GM18867 (cell line): ENCODE measurements around the gene GRIK4.

Experiments used
- ATAC-seq: cut with Tn5 transposase; IDR thresholded peaks from one replicate; pipeline ENCODE4 v1.9.1; 2021; ENCODE audit warnings: mild to moderate bottlenecking, moderate library complexity; ENCODE audit not compliant: unreplicated experiment

The GRIK4 gene

DNA sequence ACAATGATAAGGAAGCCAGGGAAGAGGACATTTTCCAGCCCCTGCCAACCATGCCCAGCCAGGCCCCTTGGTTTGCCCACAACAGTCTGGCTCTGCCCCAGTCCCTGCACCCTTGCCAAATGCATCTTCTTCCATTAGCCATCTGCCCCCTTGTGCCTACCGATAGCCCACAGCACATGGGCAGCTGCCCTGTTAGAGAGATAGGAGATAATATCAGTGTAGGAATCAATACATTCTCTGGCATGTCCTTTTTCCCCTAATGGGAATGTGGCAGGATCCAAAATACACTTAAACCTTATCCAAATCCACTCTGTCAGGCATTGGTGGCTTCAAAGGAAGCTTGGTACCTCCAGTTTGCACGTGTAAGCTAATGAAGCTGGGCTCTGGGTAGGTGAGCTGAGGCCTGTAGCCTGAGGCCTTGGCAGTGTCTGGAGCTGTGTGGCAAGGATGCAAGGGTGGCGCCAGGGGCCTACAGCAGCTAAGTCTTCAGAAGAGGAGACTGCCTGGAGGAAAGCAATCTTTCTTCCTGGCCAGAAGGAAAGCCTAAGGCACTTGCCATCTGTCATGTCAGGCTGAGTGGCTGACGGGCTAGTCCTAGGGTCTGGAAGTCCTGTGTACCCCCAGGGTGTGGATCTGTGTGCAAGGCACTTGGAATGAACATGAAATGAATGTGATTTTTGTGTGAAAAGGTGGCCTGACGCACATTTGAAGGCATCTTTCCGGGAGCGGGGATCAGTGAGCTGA lies 348.2 kb downstream of the GRIK4 start:
- no peak for ATAC-seq

DNA sequence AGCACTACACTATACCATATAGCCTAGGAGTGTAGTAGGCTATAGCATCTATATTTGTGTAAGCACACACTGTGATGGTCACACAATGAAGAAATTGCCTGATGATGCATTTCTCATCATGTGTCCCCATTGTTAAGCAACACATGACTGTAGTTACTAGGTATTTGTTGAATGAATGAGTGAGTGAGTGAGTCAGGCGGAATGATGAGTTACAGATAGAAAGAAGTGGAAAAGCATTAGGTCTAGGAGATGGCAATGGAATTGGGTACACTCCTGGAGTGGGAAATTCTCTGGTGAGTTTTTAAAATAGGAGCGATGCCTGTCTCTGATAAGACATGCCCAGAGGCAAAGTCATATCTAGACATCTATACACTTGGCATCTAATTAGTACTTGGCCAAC lies 351.8 kb downstream of the GRIK4 start:
- no peak for ATAC-seq

DNA sequence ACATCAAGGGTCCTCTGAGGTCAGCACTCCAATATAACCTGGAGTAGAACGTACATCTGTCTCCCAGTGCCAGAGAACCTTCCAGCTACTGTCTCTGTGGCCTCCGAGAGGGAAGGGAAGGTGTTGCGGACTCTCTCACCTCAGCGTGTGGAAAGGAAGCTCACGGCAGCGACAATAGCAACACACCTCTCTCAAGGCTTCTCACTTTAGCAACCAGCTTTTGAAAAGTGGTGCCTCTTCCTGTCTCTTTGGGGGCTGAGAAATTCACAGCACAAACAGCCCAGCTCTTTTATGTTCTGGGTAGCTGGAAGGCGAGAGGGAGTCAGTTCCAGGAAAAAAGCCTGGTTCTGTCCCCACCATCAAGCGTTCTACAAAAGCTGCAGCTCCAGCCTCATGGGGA lies 355.5 kb downstream of the GRIK4 start:
- ATAC-seq: no peak

DNA sequence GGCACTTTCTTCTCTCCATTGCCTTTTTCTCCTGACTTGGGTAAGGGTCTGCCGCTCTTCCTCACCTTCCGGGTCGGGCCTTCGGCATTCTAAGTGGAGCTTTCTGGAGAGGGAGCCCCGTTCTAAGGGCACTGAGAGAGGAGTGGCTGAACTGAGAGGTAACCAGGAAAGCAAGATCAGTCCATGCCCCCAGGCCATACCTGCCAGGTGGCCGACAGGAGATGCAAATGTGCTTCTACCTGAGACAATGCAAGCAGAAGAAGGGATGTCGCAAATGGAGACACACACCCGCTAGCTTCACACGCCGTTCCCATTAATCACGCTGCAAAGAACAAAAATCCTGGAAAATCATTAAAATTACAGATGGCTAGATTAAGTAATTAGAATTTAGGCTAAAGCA lies 356.0 kb downstream of the GRIK4 start:
- ATAC-seq: no peak

DNA sequence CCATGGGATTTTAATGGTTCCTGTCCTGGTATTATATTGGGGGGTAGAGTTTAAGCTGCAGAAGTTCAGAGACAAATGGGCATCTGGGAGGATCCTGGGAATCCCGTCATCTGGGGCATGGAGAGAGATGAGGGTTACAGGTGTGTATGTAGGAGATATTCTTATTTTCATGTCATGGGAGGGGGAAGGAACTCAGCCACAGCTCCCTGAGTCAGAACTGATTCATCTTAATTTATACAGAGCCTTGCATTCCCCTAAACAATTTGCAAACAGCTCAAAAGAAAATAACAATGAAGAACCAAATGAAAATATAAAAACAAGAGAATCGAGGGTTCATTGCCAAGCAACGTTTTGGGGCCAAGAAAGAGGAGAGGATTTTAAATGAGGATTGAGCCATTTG lies 356.4 kb downstream of the GRIK4 start:
- no peak for ATAC-seq

DNA sequence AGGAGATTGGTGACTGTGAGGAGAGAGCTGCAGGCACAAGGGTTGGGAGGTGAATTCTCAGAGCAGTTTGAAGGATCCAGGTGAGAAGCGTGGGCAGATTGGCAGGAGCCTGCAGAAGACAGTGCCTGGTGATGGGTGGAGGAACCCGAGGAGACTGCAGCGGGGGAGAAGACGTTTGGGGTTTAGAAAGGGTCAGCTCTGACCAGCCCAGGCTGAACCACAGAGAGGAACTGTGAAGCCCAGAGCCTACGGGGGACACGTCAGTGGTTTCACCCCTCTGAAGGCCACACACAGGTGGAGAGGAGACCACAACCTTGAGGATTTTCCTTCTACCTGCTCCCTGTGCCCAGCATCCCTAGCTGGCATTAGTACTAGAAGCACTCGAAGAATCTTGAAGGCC lies 357.5 kb downstream of the GRIK4 start:
- ATAC-seq: no peak

DNA sequence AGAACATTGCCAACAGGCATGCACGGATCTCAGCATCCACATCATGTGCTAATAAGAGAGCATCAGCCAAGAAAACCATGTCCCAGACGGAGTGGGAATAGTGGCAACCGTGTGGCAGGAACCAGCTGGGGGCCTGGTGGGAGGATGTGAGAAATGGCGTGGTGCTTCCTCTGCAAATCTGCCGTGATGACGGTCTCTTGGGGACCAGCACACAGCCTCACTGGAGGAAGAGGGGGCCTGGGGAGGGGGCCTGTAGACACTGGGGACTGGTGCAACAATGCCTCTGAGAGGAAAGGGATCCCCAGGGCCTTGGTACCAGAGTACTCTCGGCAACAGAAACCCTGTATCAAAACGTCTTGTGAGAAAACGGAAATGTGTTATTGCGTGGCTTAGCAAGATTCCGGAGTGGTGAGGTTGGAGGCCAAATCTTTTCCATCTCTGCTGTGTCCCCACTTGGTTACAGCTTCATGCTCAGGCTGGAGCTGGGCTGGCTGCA lies 358.0 kb downstream of the GRIK4 start:
- no peak for ATAC-seq

DNA sequence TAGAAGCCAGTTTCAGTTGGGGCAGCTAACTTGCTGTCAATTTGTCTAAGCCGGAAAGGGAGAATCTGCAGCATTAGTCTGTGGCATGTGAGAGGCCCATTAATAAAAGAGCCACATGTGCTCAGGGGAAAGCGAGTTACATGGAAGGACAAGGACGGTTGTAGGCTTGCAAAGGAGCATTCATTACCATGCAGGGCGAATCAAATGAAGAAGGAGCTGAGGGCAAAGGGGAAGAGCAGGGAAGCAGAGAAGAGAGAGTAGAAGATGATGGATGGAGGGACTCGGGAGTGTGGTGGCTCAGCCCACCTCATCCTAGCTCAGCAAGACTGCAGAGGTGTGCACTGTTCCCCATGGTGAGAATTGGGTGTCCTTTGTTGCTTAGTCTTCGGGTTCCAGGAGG lies 359.6 kb downstream of the GRIK4 start:
- ATAC-seq: no peak

DNA sequence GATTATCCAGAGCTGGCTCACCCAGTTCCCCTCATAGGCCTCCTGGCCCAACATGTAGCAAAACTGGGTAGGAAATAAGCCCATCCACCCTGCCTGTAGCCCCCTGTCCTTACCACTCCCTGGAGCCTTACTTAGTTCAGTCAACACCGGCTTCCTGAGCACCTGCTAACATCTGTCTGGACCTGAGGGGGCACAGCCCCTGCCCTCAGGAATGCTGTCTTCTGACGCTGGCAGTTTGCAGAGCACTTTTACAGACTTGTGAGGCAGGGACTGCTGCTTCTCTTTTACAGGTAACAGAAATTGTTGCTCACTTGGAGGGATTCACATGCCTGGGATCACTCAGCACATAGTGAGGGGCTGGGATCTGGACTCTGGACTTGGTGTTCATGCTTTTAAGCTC lies 360.4 kb downstream of the GRIK4 start:
- ATAC-seq: no peak

DNA sequence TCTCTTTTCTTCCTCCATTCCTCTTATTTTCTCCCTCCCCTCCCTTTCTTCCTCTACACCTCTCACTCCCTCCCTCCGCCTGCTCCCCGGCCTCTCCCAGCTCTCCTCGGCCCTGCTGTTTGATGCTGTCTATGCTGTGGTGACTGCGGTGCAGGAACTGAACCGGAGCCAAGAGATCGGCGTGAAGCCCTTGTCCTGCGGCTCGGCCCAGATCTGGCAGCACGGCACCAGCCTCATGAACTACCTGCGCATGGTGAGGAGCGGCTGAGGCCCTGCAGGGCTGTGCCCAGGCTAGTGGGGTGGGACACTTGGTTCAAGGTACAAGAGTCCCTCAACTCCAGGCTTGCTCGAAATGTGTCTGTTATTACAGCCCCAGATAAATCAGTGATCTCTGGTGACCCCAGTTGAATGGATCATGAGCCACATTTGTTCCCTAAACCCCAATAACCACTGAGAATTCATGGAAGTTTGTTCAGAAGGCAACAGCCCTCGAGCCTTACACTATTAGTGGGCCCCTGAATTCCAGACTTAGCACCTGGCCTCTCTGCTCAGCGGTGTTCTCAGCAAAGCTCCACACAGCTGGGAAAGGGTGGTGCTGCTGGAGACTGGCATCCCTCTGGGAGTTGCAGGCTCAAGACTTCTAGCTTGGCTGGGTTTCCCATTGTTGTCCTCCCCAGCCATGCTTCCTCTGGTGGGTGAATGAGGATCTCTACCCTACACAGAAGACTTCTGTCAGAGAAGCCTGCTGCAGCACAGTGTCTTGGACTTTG lies 362.6 kb downstream of the GRIK4 start:
- no peak for ATAC-seq

DNA sequence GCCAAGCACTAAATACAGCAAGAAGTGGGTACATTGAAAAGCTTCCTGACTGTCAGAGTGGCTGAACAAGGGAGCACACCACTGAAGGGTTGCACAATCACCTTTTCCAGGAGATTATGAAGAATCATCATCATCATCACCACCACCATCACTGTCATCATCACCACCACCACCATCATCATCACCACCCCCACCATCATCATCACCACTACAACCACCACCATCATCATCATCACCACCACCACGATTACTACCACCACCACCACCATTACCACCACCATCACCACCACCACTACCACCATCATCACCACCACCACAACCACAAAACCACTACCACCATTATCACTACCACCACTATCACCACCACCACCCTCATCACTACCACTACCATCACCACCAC lies 364.4 kb downstream of the GRIK4 start:
- ATAC-seq: no peak

DNA sequence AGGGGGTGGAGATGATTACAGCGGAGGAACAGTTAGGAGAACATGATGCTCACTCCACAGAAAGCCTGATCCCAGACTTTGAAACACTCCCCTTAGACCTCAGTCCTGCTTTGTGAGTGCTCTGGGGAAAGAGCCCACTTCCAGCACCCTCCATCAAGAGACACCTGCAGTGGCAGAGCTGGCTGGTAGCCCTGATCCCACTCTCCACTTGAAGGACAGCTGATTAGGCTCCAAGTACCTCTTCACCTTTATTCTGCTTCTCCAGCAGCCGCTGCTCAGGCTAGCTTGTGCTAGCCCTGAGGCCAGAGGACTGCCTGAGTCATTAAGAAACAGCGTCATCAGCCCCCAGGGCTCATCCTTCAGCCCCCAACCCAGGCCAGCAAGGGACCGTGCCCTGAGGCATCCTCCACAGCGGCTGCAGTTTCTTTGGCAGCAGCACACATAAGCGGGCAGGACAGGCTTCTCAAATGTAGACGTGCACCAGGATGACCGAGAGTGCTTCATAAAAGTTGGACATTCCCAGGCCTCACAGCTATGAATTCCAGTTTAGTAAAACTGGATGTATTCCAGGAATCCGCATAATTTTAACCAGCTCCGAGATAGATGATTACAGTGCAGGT lies 366.3 kb downstream of the GRIK4 start:
- no peak for ATAC-seq

DNA sequence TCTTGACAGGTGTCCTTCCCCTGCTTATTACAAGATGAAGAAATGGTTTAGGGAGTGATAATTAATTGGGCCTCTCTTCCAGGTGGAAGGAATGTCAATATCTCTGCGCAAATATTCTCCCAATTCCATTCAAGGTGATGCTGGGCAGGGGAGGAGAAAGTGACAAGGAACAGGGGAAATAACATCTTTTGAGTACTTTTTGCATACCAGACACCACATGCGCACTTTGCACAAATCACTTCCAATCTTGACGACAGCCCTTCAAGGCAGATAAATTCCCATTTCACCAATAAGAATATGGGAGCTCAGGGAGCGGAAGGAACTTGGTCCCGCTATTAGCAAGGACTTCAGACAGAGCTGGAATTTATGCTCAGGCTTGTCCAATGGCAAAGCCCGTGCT lies 367.2 kb downstream of the GRIK4 start:
- no peak for ATAC-seq

DNA sequence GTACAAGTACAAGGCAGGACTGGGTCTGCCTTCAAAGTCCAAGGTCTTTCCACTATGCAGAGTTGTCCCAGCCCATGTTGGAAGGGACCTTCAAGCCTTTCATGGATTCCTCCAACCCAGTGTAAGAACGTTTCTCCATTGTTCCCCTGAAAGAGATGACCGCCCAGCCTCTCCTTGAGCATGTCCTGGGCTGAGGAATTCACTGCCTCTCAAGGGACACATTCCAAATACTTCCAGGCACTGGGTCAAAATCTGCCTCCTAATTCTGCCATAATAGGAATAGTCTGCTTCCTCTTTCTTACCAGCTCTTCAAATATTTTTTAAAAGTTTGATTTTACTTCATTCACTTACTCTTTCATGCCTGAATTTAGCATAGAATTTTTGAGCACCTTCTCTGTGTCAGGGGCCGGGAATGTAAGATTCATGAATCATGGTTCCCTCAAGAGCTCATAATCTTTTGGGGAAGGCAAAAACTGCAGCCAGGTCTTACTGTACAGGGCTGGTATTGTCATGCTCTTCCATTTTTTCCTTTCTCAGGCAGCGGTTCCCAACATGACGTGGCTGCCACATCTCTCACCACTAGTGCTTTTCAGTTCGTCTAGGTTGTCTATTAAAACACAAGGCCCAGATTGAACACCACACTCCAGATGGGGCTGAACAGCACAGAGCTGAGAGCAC lies 369.1 kb downstream of the GRIK4 start:
- ATAC-seq: no peak

DNA sequence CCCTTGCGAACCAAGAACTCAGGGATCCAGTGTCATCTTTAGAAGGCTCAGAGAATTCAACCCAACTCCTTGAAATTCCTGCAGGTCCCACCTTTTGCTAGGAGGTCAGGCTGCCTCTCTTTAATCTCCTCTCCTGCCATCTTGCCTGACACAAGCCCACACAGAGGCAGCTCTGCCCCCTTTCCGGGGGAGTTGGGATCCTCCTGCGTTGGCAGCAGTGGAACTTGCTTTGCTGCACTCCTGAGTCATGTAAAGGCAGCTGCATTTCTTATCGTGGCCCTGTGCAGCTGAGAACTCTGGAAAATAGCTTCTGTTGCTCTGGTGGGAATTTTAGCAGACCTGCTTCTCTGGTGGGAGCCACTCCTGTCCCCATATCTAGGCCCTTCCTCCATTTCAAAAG lies 370.0 kb downstream of the GRIK4 start:
- no peak for ATAC-seq

DNA sequence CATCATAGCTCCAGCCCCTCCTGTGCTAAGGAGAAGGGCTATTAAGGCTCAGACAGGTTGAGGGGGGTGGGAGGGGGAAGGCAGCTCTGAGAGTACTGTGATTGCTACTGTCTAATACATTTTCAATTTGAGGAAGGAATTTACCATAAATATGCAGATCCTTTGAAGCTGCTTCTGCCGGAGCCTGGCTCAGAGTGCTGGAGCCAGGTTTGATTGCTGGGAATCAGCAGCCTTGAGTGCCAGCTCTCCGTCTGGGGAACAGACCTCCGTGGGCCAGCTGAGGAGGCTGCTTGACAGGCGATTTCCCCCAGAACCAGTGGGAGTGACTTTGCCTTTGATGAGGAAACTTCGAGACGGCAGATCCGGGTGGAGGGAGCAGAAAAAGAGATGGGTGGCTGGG lies 370.6 kb downstream of the GRIK4 start:
- ATAC-seq: no peak

DNA sequence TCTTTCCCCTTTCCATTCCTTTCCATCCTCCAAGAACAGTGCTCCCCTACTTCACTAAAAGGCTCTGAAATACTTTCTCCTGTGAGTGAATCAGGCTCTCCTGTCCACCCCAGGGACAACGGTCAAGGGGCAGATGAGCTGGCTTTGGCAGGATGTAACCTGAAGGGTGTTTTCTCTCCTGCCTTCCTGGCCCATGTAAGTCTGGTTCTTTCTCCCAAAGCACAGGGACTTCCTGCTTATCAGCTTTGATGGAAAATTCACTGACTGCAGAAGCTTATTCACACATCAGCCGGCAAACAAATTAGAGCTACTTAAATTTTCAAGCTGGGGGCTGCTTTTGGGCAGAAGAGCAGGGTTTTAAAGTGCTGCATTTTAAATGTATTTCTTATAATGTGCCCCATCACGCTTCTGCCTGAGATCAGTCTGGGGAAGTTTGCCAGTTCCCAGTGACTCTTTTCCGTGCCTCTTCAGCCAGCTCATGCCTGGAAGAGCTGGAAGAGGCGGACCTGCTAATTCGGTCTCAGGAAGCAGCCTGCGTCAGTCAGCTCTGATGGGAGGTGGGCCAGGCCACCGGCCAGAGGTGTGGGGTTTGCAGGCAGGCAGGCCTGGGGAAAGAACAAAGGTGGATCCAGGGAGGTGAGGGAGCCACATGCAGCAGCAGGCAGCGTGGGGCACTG lies 372.0 kb downstream of the GRIK4 start:
- ATAC-seq: no peak

DNA sequence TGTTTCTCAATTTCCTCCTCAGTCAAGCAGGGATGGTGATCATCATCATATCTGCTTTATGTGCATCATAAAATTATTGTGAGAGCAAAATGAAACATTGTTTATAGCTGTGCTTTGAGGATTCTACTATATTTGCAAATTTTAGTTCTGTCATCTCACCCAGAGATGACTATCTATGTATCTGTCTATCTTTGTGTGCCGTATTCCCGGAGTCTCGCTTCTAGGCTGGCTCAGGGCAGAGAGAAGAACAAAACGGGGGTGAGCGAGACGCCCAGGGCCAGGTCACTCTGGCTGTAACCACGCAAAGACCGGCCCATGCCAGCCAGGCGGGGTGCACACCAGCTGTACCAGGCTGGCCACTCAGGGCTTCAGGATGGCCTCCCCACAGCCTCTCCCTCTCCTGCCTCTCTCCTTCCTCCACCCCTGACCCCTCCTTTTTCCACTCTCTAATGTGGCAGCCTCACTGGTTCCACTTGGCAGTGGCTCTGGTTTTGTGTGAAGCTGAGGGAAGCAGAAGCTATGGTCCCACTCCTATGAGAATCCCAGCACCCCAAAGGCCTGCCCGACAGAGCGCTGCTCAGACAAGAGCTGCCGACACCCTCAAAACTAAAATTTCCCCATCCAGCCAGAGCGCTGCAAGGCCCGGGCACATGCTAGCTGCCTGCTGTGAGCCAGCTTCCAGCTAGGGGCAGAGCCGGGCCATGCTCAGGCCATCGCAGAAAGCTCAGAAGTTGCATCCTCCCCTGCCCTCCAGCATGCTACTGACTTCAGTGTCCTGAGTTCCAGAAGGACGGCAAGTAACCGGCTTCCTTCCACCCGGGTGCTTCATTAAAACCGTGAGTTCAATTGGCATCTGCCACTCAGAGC lies 372.8 kb downstream of the GRIK4 start:
- ATAC-seq: no peak

DNA sequence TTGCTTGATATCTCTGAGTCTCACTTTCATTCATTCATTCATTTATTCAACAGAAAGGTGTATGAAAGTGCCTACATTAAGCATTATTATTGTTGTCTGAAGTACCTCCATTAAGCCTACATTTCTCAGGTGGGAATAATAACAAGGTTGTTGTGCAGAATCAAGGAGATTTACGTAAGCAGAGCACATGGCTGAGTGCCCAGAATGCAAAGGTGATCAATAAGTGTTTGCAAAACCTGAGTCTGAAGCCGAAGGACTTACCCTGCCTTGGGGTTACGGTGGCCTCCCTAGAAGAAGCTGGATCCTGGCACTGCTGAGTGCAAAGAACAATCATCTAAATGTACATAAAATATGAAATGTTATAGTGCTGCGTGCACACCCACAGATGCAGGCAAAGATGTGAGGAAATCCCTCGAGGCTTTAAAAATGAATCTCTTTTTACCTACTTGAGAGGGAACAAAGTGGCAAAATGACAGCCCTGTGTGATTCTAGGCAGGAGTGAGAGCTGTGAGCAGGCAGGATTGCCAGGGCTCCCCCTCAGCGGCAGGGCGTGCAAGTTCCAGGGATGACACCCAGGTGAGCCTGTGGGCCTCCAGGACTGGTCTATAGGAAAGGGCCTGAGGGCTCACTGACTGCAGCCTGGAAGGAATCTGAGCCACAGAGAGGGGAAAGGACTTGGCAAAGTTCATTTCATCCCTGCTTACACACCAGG lies 379.2 kb downstream of the GRIK4 start:
- ATAC-seq: no peak
